GM12878 (cell line): ENCODE data around the gene GRIK4. TPM values are rescaled to one million over a fixed set of nuclear protein-coding genes. Genes with fewer than 3 reads are reported as not detected.

Source experiments
- ATAC-seq: fragments of 200-7000 bp; cut with Tn5 transposase; 3 replicates; pipeline ENCODE4 v1.9.1; 2020; ENCODE audit warnings: mild to moderate bottlenecking, moderate library complexity
- BruUV-seq: library from RNA; stranded (reverse); fragments of 400-500 nt; replicated peaks from 2 replicates; lab custom pipeline; 2021; lab: Mats Ljungman, UMichigan
- CTCF ChIA-PET: fragments of 300-600 bp; sonication (Branson Sonifier 250); formaldehyde crosslinking; extraction: SDS; loops from one replicate; lab custom pipeline; 2021; ENCODE audit warnings: inconsistent platforms; lab: Yijun Ruan, JAX
- POLR2A ChIA-PET: fragments of 350-600 bp; formaldehyde crosslinking; extraction: SDS; loops from one replicate; lab custom pipeline; 2021; ENCODE audit warnings: inconsistent platforms; lab: Charles Lee
- RAD21 ChIA-PET: fragments of 300-600 bp; sonication (Branson Sonifier 250); formaldehyde crosslinking; loops from one replicate; lab custom pipeline; 2023; ENCODE audit warnings: antibody characterized with exemption; ENCODE audit not compliant: unreplicated experiment; lab: Charles Lee
- SMC1A ChIA-PET: fragments of 300-600 bp; sonication (Branson Sonifier 250); formaldehyde crosslinking; loops from one replicate; lab custom pipeline; 2023; ENCODE audit not compliant: unreplicated experiment, uncharacterized antibody; lab: Charles Lee
- DNase-seq: peaks from one replicate; pipeline ENCODE4 v3.0.0-alpha.2; 2011; ENCODE audit warnings: low read depth, low spot score
- FAIRE-seq: peaks from 3 replicates; lab custom pipeline; 2011; peaks lifted over from hg19 to GRCh38; lab: Jason Lieb, UNC
- H2AFZ ChIP-seq: 2 replicates; pipeline ENCODE4 v1.6.0; 2011; ENCODE audit warnings: low read depth, low read length, control low read depth; ENCODE audit not compliant: control insufficient read depth
- H3K27ac ChIP-seq: 2 replicates; pipeline ENCODE4 v1.5.1; 2011; ENCODE audit warnings: control low read depth; ENCODE audit not compliant: control insufficient read depth, insufficient read depth
- H3K27me3 ChIP-seq, 2 experiments: replicated peaks in 1 of 2; 2 replicates each; pipeline versions ENCODE4 v1.6.0 to v1.6.1; 2011; ENCODE audit warnings: low read length in 1 of 2; ENCODE audit not compliant: control insufficient read depth in 2 of 2, insufficient read depth in 2 of 2
- H3K36me3 ChIP-seq, 2 experiments: 2 replicates each; pipeline ENCODE4 v1.5.1; 2011; ENCODE audit warnings: low read length in 1 of 2; ENCODE audit not compliant: control insufficient read depth in 2 of 2, insufficient read depth in 2 of 2
- H3K4me1 ChIP-seq: 2 replicates; pipeline ENCODE4 v1.6.1; 2011; ENCODE audit warnings: mild to moderate bottlenecking, low read length, moderate library complexity, mixed read lengths; ENCODE audit not compliant: control insufficient read depth, insufficient read depth
- H3K4me2 ChIP-seq: 2 replicates; pipeline ENCODE4 v1.6.0; 2011; ENCODE audit warnings: control low read depth; ENCODE audit not compliant: control insufficient read depth, insufficient read depth
- H3K4me3 ChIP-seq: fragments of 200-600 bp; sonication (generic); 2 replicates; pipeline ENCODE4 v1.5.1; 2016
- H3K79me2 ChIP-seq: 2 replicates; pipeline ENCODE4 v1.6.0; 2011; ENCODE audit warnings: low read length; ENCODE audit not compliant: control insufficient read depth, insufficient read depth
- H3K9ac ChIP-seq: 2 replicates; pipeline ENCODE4 v1.8.0; 2011; ENCODE audit warnings: low read length, control low read depth, mixed read lengths; ENCODE audit not compliant: control insufficient read depth, insufficient read depth
- H3K9me3 ChIP-seq: replicated peaks from 3 replicates; pipeline ENCODE4 v1.5.1; 2011; ENCODE audit warnings: mild to moderate bottlenecking, low read length; ENCODE audit not compliant: control insufficient read depth, insufficient read depth
- H4K20me1 ChIP-seq: 2 replicates; pipeline ENCODE4 v1.6.0; 2011; ENCODE audit not compliant: control insufficient read depth, insufficient read depth
- BCL3 ChIP-seq: IDR thresholded peaks from 2 replicates; pipeline ENCODE4 v1.6.1; 2011; ENCODE audit warnings: borderline replicate concordance, low read depth, mild to moderate bottlenecking, moderate library complexity, low read length; ENCODE audit not compliant: insufficient read depth, poor library complexity, severe bottlenecking
- CBX5 ChIP-seq: sonication (generic); IDR thresholded peaks from 2 replicates; pipeline ENCODE4 v1.6.1; 2016; ENCODE audit warnings: low read depth, moderate library complexity, mild to moderate bottlenecking, inconsistent platforms
- CREM ChIP-seq: IDR thresholded peaks from 2 replicates; pipeline ENCODE4 v1.6.1; 2014; ENCODE audit warnings: antibody characterized with exemption, low read depth
- FOXK2 ChIP-seq: fragments of 450-650 bp; IDR thresholded peaks from 2 replicates; pipeline ENCODE4 v1.6.1; 2017; ENCODE audit warnings: mild to moderate bottlenecking, moderate library complexity
- JUNB ChIP-seq: IDR thresholded peaks from 2 replicates; pipeline ENCODE4 v1.6.1; 2016; ENCODE audit warnings: antibody characterized with exemption, mild to moderate bottlenecking
- NFYA ChIP-seq: IDR thresholded peaks from 2 replicates; pipeline ENCODE4 v1.6.1; 2011; ENCODE audit warnings: low read depth, mild to moderate bottlenecking, low read length, improper control_type of control experiment, borderline replicate concordance
- NFYB ChIP-seq: IDR thresholded peaks from 2 replicates; pipeline ENCODE4 v1.6.1; 2011; ENCODE audit warnings: low read depth, mild to moderate bottlenecking, low read length, improper control_type of control experiment, moderate library complexity; ENCODE audit not compliant: insufficient read depth
- PRDM15 ChIP-seq: fragments of 450-650 bp; formaldehyde crosslinking; IDR thresholded peaks from 2 replicates; pipeline ENCODE4 v1.4.0; 2020; ENCODE audit warnings: mild to moderate bottlenecking, moderate library complexity
- RAD21 ChIP-seq: IDR thresholded peaks from 2 replicates; pipeline ENCODE4 v1.6.1; 2011; ENCODE audit warnings: mild to moderate bottlenecking, low read depth, low read length, moderate library complexity; ENCODE audit not compliant: insufficient read depth
- RAD51 ChIP-seq: fragments of 450-650 bp; IDR thresholded peaks from 2 replicates; pipeline ENCODE4 v1.6.1; 2016; ENCODE audit warnings: moderate library complexity, mild to moderate bottlenecking, inconsistent platforms
- REST ChIP-seq: IDR thresholded peaks from 2 replicates; pipeline ENCODE4 v1.6.1; 2012; ENCODE audit warnings: mild to moderate bottlenecking, low read depth, low read length
- RUNX3 ChIP-seq: IDR thresholded peaks from 2 replicates; pipeline ENCODE4 v1.6.1; 2012; ENCODE audit warnings: low read length, inconsistent platforms
- STAT3 ChIP-seq: IDR thresholded peaks from 2 replicates; pipeline ENCODE4 v1.6.1; 2011; ENCODE audit warnings: low read depth, low read length, improper control_type of control experiment
- YY1 ChIP-seq: IDR thresholded peaks from 2 replicates; pipeline ENCODE4 v1.6.1; 2011; ENCODE audit warnings: low read depth, mild to moderate bottlenecking, low read length
- ZNF274 ChIP-seq: IDR thresholded peaks from one replicate; pipeline ENCODE4 v1.8.0; 2011; ENCODE audit not compliant: insufficient read length, insufficient read depth
- ZNF622 ChIP-seq: fragments of 450-650 bp; IDR thresholded peaks from 2 replicates; pipeline ENCODE4 v1.6.1; 2017; ENCODE audit warnings: mild to moderate bottlenecking, inconsistent platforms
- WGBS: methylation state at CpG from one replicate; pipeline ENCODE4 v1.1.6; 2016; ENCODE audit warnings: low lambda C conversion rate; ENCODE audit not compliant: insufficient replicate concordance, insufficient coverage; ENCODE audit errors: missing lambda C conversion rate; 5-methylcytosine and 5-hydroxymethylcytosine counted together
- in situ Hi-C: fragments of 300-500 bp; cut with MboI; formaldehyde crosslinking; loops from 9 replicates; pipeline ENCODE4 v1.14.3; 2018; ENCODE audit warnings: mixed read lengths
- intact Hi-C: fragments of 100-400 bp; cut with micrococcal nuclease; formaldehyde crosslinking; loops from one replicate; pipeline ENCODE4 v1.14.2; 2022; ENCODE audit not compliant: unreplicated experiment
- polyA plus RNA-seq, 11 experiments: library from polyadenylated mRNA; depleted of rRNA in 4 of 11; unstranded in 6 of 11; stranded (reverse) in 5 of 11; fragments of >200 nt; fragmentation: Nextera tagmentation in 4 of 11; fragmentation: Illumina TruSeq in 1 of 11; extraction: Ambion mirVana in 4 of 11; extraction: Trizol in 1 of 11; gene quantifications; 1 replicate in 1 of 11; 2 replicates in 10 of 11; pipeline versions ENCODE4 v1.2.1 to v1.2.3, GENCODE V29; 2011 to 2016; ENCODE audit warnings: inconsistent platforms in 2 of 11, missing spikeins in 2 of 11, low read depth in 1 of 11
- total RNA-seq, 4 experiments: library from RNA; depleted of rRNA in 3 of 4; stranded (reverse); fragments of >200 nt in 3 of 4; fragmentation: Illumina TruSeq in 1 of 4; extraction: Trizol in 1 of 4; gene quantifications; 2 replicates each; pipeline versions ENCODE4 v1.2.1 to v1.2.3, GENCODE V29; 2013 to 2021

GRIK4 gene
- total and polyA plus RNA-seq, 10 of the 15 experiments (the other 5 are each of a cell fraction or from before 2014, with no cell fraction given), result 0.33 to 3.6 (median 0.72) TPM

- H3K9ac ChIP-seq, result no peak overlapping the region
- BruUV-seq, result no TSS peak
- TF ChIP-seq ZNF274 (no peak), JUNB (no peak), CREM (no peak), BCL3 (no peak), RAD21 (no peak), RAD51 (no peak), REST (no peak), NFYA (no peak), RUNX3 (no peak), YY1 (no peak), PRDM15 (no peak), FOXK2 (no peak), ZNF622 (no peak), STAT3 (no peak), CBX5 (no peak), NFYB (no peak)
- TF ChIP-seq, all 136 proteins: peak for 0
- ChIA-PET RAD21 (no interaction called here), SMC1A (no interaction called here), CTCF (interaction anchor here (0.6 kb wide), 1 partner anchor 1681 kb away, joined by 4 read pairs; no protein-coding TSS in a partner anchor), POLR2A (no interaction called here)
- Histone ChIP-seq H2AFZ (no peak overlapping the region), H3K9me3 (peaks cover 4% of the 10 kb centered on the region; the same call in 1 of the 3 replicates), H4K20me1 (no peaks in the 10 kb centered on the region), H3K27me3 (peaks cover 0 to 2% of the 10 kb centered on the region in 2 experiments; a peak in 1 of 4 replicates), H3K4me2 (no peak overlapping the region), H3K4me1 (no peaks in the 10 kb centered on the region), H3K36me3 (no peaks in the 10 kb centered on the region), H3K4me3 (no peak overlapping the region), H3K79me2 (no peaks in the 10 kb centered on the region), H3K27ac (no peak overlapping the region)
- FAIRE-seq, result no peak
- intact Hi-C loops (no loop called here), in situ Hi-C loops (no loop called here)
- DNase-seq, result no peak
- 0% methylated on average over 1 of the region's 1 CpG for WGBS
- no peak for ATAC-seq
Observed at GRCh38 chr11:121006922-121007321, 495.4 kb downstream of the GRIK4 start.
